Kidney capillary endothelial cell (primary cell): ENCODE measurements around the gene SAP25.
A peak's percentile ranks its signal among the peaks of the same experiment; 100 is the strongest.
"Not testable (repeated sequence)": the region's sequence is repeated elsewhere in the genome, so short reads cannot be mapped to it uniquely, and the experiment has no call there.

Source experiments
- DNase-seq: peaks from one replicate; pipeline ENCODE4 v3.0.0-alpha.2; 2018; ENCODE audit warnings: low spot score

Gene SAP25

GRCh38 chr7:100561491-100562194 is 12.1 kb downstream of the SAP25 start:
- DNase-seq, result no peak

GRCh38 chr7:100559127-100559526 is 14.6 kb downstream of the SAP25 start:
- no peak for DNase-seq

GRCh38 chr7:100556541-100556940 is 17.2 kb downstream of the SAP25 start:
- no peak for DNase-seq

GRCh38 chr7:100555701-100556100 is 18.0 kb downstream of the SAP25 start:
- DNase-seq, result no peak

- no peak for DNase-seq
These were observed 20.7 kb downstream of the SAP25 start for GRCh38 chr7:100553032-100553431.

- DNase-seq, result no peak
These were observed 21.2 kb downstream of the SAP25 start for GRCh38 chr7:100552532-100552931.

- DNase-seq, result not testable (repeated sequence)
These were observed 25.3 kb downstream of the SAP25 start for GRCh38 chr7:100548446-100548845.

GRCh38 chr7:100547872-100548271 is 25.8 kb downstream of the SAP25 start:
- no peak for DNase-seq

- no peak for DNase-seq
These were observed 26.5 kb downstream of the SAP25 start for GRCh38 chr7:100546926-100547800.

- peak; percentile 71 for DNase-seq
These were observed 27.4 kb downstream of the SAP25 start for GRCh38 chr7:100546129-100546925.

GRCh38 chr7:100545360-100546128 is 28.2 kb downstream of the SAP25 start:
- peak; percentile 84 for DNase-seq

GRCh38 chr7:100544967-100545359 is 28.7 kb downstream of the SAP25 start:
- DNase-seq, result no peak

GRCh38 chr7:100544386-100544785 is 29.3 kb downstream of the SAP25 start:
- no peak for DNase-seq

GRCh38 chr7:100543586-100543985 is 30.1 kb downstream of the SAP25 start:
- no peak for DNase-seq

GRCh38 chr7:100541309-100541708 is 32.4 kb downstream of the SAP25 start:
- not testable (repeated sequence) for DNase-seq

GRCh38 chr7:100540073-100540723 is 33.5 kb downstream of the SAP25 start:
- no peak for DNase-seq

- no peak for DNase-seq
These were observed 34.2 kb downstream of the SAP25 start for GRCh38 chr7:100539436-100540006.

- peak; percentile 100 for DNase-seq
These were observed 34.9 kb downstream of the SAP25 start, which contains the start of gene AGFG2 for GRCh38 chr7:100538654-100539435. TSS of gene AGFG2 (plus strand) at chr7:100539203. CDS start at chr7:100539347, 144 bp downstream.

GRCh38 chr7:100538348-100538653 is 35.4 kb downstream of the SAP25 start:
- no peak for DNase-seq

GRCh38 chr7:100536695-100537094 is 37.0 kb downstream of the SAP25 start:
- not testable (repeated sequence) for DNase-seq
